ENCODE data around the gene GNMT. TPM values are rescaled to one million over a fixed set of nuclear protein-coding genes. Genes with fewer than 3 reads are reported as not detected.

Gene GNMT
- total and polyA plus RNA-seq, 2 donors (not counting 1 experiment from before 2014, with no cell fraction given): 2.0 to 5.9 TPM

GRCh38 chr6:43009124-43009523, 48.6 kb downstream of the GNMT start:
- H3K27ac Mint-ChIP-seq: peak overlapping the region; percentile 21
- Histone ChIP-seq H3K79me2 (ENCODE audit: control insufficient read depth, insufficient read depth, low read length) (peaks cover 52% of the 10 kb centered on the region), H3K9ac (ENCODE audit: low read length) (no peak overlapping the region), H2AFZ (ENCODE audit: insufficient read depth, low read depth, low read length, poor library complexity, severe bottlenecking) (no peak overlapping the region), H3K4me1 (ENCODE audit: control insufficient read depth in 2 of 2, insufficient read depth in 2 of 2, low read length in 2 of 2) (peaks cover 10 to 21% of the 10 kb centered on the region in 2 donors), H3K36me3 (replicated peaks in 1 of 2; ENCODE audit: control extremely low read depth in 1 of 2, control insufficient read depth in 1 of 2, extremely low read depth in 1 of 2, insufficient read depth in 2 of 2, low read length in 1 of 2) (peaks cover 1 to 55% of the 10 kb centered on the region in 2 experiments), H3K27me3 (replicated peaks in 1 of 4; ENCODE audit: control extremely low read depth in 1 of 4, control insufficient read depth in 3 of 4, insufficient read depth in 4 of 4, low read length in 3 of 4) (no peaks in the 10 kb centered on the region), H4K20me1 (ENCODE audit: control insufficient read depth, insufficient read depth, low read length, poor library complexity, severe bottlenecking) (peaks cover under 1% of the 10 kb centered on the region), H3K4me3 (ENCODE audit: control extremely low read depth in 1 of 5, extremely low read depth in 1 of 5, insufficient read depth in 1 of 5, low read depth in 2 of 5, low read length in 4 of 5) (no peak overlapping the region), H3K27ac (ENCODE audit: low read length in 2 of 2) (peak overlapping the region in 1 of 2 donors; percentile 40), H3K4me2 (replicated peaks; ENCODE audit: low read depth, low read length, poor library complexity, severe bottlenecking) (no peak overlapping the region), H3K9me3 (ENCODE audit: control extremely low read depth in 1 of 3, control insufficient read depth in 2 of 3, insufficient read depth in 1 of 3, low read length in 2 of 3) (no peaks in the 10 kb centered on the region)
- intact Hi-C loops (cut with micrococcal nuclease): loop anchor here (5.0 kb wide), 1 partner anchor 133 kb away; no protein-coding TSS in a partner anchor
- no peaks in the 10 kb centered on the region for H3K9me3 Mint-ChIP-seq (ENCODE audit: insufficient read depth)
- H3K4me1 Mint-ChIP-seq: peaks cover 34% of the 10 kb centered on the region
- TF ChIP-seq CTCF (IDR thresholded peaks at IDR 0.05) (peak; percentile 48), EZH2 (IDR thresholded peaks at IDR 0.05; ENCODE audit: borderline replicate concordance, insufficient read depth, low read depth, low read length, poor library complexity, severe bottlenecking) (no peak)
- 86% methylated on average over 4 of the region's 6 CpGs for WGBS (ENCODE audit: insufficient coverage)
- ChIA-PET CTCF (interaction anchor here (0.6 to 3.5 kb wide), 6 partner anchors 10 to 497 kb away, joined by 3 to 19 read pairs (median 3); no protein-coding TSS in a partner anchor), POLR2A (no interaction called here)
- no peak for ATAC-seq (ENCODE audit: low read depth)
- DNase-seq: peak; percentile 41
- no peak overlapping the region for H3K4me3 Mint-ChIP-seq
- no peaks in the 10 kb centered on the region for H3K27me3 Mint-ChIP-seq

GRCh38 chr6:43011207-43011606, 50.7 kb downstream of the GNMT start:
- Mint-ChIP-seq H3K9me3 (ENCODE audit: insufficient read depth) (no peaks in the 10 kb centered on the region), H3K4me3 (peak overlapping the region; percentile 6), H3K27ac (no peak overlapping the region), H3K4me1 (peaks cover 50% of the 10 kb centered on the region), H3K27me3 (no peaks in the 10 kb centered on the region)
- no peak overlapping the region for H2AFZ ChIP-seq (ENCODE audit: insufficient read depth, low read depth, low read length, poor library complexity, severe bottlenecking)
- CTCF ChIA-PET: interaction anchor here (1.8 to 3.5 kb wide), 2 partner anchors 81 to 132 kb away, joined by 5 to 19 read pairs; partner anchors contain the start of gene CNPY3
- H3K27ac ChIP-seq (ENCODE audit: low read length in 2 of 2): no peak overlapping the region
- TF ChIP-seq EZH2 (IDR thresholded peaks at IDR 0.05; ENCODE audit: borderline replicate concordance, insufficient read depth, low read depth, low read length, poor library complexity, severe bottlenecking) (no peak), CTCF (IDR thresholded peaks at IDR 0.05) (no peak)
- H3K9me3 ChIP-seq (ENCODE audit: control extremely low read depth in 1 of 3, control insufficient read depth in 2 of 3, insufficient read depth in 1 of 3, low read length in 2 of 3): no peaks in the 10 kb centered on the region
- POLR2A ChIA-PET: no interaction called here
- H3K4me1 ChIP-seq (ENCODE audit: control insufficient read depth in 2 of 2, insufficient read depth in 2 of 2, low read length in 2 of 2): peaks cover 20 to 33% of the 10 kb centered on the region in 2 donors
- intact Hi-C loops (cut with micrococcal nuclease): loop anchor here (5.0 kb wide), 1 partner anchor 416 kb away; the partner anchor contains the start of gene ABCC10
- ATAC-seq (ENCODE audit: low read depth) (no peak), DNase-seq (no peak)
- peaks cover 1 to 52% of the 10 kb centered on the region in 2 experiments for H3K36me3 ChIP-seq (replicated peaks in 1 of 2; ENCODE audit: control extremely low read depth in 1 of 2, control insufficient read depth in 1 of 2, extremely low read depth in 1 of 2, insufficient read depth in 2 of 2, low read length in 1 of 2)
- peaks cover 61% of the 10 kb centered on the region for H3K79me2 ChIP-seq (ENCODE audit: control insufficient read depth, insufficient read depth, low read length)
- no peak overlapping the region for H3K4me3 ChIP-seq (ENCODE audit: control extremely low read depth in 1 of 5, extremely low read depth in 1 of 5, insufficient read depth in 1 of 5, low read depth in 2 of 5, low read length in 4 of 5)
- H3K27me3 ChIP-seq (replicated peaks in 1 of 4; ENCODE audit: control extremely low read depth in 1 of 4, control insufficient read depth in 3 of 4, insufficient read depth in 4 of 4, low read length in 3 of 4): no peaks in the 10 kb centered on the region
- H3K4me2 ChIP-seq (replicated peaks; ENCODE audit: low read depth, low read length, poor library complexity, severe bottlenecking): no peak overlapping the region
- no peak overlapping the region for H3K9ac ChIP-seq (ENCODE audit: low read length)
- H4K20me1 ChIP-seq (ENCODE audit: control insufficient read depth, insufficient read depth, low read length, poor library complexity, severe bottlenecking): peaks cover 18% of the 10 kb centered on the region
- 94% methylated on average over 4 of the region's 6 CpGs for WGBS (ENCODE audit: insufficient coverage)
